GM21825 (cell line): ENCODE data around the gene ST3GAL3.

ENCODE experiments used
- ATAC-seq: cut with Tn5 transposase; IDR thresholded peaks from one replicate; pipeline ENCODE4 v1.9.1; 2021; ENCODE audit warnings: mild to moderate bottlenecking, moderate library complexity; ENCODE audit not compliant: unreplicated experiment

ST3GAL3 gene

DNA sequence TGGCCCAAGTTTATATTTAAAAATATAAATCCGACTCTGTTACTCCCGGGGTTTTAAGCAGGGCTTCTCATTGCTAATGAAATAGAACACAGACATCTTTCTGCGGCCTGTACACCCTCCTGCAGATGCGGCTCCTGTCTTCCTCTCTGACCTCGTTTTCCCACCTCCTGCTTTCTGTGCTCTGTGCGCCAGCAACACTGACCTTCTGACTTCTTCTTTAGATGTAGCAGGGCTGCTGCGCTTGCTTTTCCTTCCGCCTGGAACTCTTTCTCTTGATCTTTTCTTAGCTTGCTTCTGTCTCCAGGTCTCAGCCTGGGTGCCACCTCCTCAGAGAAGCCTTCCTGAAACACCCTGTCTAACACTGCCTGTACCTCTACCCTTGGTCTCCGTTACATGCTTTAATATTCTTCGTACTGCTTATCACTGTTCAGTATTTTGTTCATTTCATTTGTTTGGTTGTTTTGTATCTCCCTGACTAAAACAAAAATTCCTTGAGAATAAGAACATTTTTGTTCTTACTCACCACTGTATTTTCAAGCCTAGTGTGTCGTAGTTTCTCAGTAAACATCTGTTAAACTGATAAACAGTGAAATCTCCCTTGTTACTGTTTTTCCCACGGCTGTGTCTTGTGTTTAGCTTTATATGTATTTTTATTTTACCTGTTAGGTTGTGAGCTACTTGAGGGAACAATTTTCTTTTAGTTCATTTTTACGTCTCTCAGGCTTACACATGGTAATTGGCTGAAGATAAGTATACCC, 79.0 kb downstream of the ST3GAL3 start:
- no peak for ATAC-seq

DNA sequence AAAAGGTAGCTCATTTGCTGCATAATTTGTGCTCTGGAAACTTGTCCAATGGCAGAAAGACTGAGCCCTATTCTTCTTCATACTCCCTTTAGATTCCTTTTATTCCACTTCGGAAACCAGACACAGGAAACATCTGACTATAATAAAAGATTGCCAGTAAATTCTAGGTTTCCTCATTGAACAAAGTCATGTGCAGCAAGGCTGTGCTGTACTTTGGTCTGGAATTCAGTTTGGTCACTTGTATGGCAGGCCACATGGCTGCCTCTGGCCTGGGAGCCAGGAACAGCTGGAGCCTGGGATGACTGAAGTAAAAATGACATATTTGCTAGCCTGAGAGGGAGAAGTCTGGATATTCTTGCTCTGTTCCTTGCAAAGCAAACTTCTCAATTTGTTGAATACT, 79.6 kb downstream of the ST3GAL3 start:
- ATAC-seq, result no peak

DNA sequence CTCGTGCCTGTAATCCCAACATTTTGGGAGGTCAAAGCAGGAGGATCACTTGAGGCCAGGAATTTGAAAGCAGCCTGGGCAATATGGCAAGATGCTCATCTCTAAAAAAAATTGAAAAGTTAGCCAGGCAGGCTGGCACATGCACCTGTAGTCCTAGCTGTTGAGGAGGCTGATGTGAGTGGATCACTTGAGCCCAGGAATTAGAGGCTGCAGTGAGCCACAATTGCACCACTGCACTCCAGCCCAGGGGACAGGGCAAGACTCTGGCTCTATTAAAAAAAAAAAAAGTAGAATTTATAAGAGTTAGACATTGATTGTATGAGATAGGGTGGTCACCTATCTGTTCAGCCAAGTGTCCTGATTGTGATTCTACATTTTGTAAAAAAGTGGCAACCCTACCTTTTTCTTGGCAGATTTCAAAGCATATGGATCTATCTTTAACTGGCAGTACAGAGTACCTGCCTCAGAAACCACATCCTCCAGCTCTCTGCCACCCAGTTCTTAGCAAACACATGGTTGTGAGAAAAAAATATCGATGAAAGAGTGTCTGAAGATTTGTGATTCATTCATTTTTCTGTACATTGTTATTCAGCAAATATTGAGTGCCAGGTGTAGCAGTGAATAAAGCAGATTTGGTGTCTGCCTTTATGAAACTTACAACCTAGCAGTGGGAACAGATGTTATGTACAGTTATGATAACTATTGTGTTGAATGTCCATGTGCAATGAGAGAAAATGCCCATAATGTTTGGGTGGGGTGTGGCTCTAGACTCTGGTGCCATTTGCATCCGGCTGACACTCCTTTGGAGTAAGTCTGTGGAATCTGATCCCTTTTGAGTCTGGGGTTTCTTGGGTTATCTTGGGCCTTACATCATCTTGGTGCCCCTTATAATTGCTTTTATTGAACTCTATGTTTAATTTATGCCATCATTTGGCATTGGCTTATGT, 82.5 kb downstream of the ST3GAL3 start:
- ATAC-seq, result no peak

DNA sequence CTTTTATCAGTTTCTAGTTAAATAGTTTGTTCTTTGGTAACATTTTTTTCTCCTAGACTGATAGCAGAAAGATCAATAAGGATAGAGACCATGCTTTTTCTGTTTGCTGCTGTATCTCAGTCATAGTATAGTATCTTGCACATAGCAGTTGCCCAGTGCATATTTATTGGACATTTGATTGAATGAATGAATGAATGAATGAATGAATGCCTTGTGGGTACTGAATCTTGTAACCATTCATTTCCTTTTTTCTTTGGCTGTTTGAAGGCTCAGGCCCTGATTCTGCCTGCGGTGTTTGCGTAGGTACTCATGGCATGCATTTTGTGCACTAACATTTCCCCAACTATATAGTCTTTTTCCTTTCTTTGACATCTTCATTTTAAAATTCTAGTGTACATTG, 83.9 kb downstream of the ST3GAL3 start:
- ATAC-seq, result no peak

DNA sequence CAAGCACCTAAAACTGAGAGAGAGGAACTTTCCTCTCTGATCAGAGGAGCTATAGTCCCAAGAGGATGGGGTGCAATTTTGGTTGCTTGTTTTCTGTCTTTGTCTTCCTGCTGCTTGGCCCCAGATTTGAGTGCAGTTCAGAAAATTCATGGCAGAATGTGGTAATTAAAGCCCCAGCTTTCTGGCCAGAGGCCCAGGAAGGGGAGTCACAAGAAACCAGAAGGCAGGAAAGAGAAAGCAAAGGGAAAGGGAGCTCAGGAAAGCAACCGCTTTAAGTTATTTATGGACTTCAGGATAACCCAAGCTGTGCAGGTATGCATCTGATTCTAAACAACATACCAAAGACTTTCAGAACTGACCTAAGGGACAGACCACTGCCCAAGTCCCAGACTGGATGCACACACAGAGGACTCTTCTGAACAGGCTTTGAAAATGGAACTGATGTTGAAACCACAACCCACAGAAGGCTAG, 88.8 kb downstream of the ST3GAL3 start:
- no peak for ATAC-seq

DNA sequence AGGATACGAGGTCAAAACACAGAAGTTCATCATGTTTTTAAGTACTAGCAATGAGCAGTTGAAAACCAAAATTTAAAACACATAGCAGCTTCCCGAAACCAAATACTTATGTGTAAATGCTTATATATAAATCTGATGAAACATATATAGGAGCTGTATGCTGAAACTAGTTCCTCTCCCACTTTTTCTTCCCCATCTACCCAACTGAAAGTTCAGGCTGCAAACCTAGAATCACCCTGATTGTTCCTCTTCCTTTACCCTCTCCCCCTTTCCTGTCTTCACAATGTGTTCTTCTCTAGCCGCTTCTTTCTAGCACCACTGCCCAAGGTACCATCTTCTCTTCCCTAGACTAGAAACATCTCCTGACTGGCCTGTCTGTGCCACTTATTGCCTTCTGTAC, 90.6 kb downstream of the ST3GAL3 start:
- ATAC-seq, result no peak

DNA sequence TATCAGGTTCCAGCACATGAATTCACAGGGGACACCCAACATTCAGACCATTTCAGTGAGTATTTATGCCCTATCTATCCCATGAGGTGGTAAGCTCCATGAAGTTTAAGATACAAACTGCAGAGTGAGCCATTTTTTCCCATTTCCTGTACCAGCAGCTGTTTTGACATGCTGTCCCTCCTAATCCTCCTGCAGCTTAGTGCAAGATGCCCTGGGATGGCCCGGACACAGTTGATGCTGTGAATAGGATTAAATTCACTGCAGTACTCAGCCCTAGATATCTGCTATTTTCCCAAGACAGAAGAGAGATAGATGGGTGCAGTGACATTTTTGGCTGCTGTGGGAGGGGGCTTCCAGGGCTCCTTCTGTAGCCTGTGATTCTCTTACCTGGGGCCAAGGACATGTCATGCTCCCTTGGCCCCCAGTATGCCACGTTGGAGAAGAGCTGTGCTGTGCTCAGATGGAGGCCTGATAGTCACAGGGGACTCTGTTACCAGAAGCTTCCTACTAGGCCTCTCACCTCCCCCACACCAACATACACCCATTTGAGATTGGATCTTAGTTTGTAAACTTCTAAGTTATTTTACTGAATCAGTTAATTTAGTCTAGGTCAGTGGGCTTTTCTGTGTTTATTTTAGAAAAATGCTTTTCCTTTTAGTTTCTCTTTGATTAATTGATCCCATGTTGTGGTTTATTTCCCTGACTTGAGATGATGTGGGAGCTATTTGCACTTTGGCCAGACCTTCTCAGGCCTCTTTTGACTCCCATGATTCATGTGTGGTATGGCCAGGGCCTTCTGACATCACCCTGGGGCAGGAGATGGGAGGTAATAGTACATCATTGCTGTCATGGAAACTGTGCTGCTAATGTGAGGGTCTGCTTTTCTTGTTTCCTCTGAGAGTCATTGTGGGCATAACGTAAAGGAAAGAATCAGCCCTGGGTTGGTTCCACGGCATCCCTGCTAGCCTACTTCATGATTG, 92.6 kb downstream of the ST3GAL3 start:
- ATAC-seq, result no peak

DNA sequence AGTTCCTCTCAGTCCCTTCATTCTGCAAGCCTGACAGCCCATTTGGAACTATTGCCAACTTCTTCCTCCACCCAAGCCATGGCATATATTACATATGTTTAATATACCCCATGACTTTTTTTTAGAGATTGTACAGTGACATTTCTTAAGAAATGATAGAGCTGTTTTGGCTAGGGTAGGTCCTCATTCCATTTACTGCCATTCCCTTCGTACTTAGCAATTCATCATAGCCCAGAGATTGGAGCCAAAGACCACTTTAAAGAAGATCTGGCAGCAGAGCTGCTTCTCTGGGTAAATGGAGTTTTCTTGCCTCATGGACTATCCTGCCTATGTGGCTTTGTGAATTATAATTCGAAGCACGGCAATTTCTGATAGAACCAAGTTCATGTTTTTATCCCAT, 93.4 kb downstream of the ST3GAL3 start:
- ATAC-seq, result no peak

DNA sequence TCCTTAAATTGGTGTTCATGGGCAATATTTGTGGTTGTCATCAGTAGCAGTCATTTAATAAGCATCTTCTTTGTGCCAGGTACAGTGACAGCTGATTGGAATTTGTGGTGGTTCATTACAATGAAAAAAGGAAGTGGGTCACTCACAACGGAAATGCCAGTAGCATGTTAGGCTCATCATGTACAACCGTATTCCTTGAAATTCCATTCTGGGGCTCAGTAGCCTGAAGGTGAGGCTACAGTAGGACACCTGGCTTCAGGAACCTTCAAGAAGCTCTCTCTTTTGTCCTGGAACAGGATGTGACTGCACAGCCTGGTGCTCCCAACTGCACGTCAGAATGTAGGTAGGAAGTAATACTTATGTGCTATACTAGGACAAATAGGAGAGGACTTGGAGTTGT, 93.9 kb downstream of the ST3GAL3 start:
- no peak for ATAC-seq

DNA sequence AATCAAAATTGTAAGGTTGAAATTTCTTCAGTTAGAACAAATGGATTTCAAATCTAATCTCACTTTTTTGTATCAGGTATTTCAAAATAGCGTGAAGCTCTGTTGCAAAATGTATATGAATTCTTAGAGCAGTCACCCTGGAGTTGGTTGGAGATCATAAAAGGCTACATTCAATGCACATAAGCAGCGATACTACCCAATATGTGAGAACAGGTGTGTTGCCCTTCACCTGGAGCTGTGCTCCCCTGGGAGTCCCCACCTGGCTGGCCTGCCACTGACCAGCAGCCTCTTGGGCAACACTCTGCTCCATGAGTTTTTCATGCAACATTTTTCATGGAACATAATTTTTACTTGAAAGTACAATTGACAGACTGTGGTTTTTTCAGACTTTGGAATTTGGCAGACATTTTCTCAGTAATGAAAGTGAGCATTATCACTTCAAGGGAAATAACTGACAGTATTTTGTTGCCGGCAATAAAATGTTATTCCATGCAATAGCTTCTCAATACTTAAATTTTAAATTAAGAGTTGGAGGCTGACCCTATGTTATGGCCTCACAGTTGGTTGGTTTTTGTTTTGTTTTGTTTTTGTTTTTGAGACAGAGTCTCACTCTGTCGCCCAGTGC, 95.1 kb downstream of the ST3GAL3 start:
- ATAC-seq, result no peak

DNA sequence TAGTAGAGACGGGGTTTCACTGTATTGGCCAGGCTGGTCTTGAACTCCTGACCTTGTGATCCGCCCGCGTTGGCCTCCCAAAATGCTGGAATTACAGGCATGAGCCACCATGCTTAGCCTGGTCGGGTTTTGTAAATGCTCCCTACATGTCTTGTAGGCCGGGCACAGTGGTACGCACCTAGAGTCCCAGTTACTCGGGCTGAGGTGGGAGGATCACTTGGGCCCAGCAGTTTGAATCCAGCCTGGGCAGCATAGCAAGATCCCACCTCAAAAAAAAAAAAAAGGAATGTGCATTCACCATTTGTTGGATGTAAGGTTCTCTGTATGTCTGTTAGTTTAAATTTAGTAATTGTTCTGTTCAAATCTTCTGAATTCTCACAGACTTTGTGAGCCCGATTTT, 95.8 kb downstream of the ST3GAL3 start:
- ATAC-seq, result no peak

DNA sequence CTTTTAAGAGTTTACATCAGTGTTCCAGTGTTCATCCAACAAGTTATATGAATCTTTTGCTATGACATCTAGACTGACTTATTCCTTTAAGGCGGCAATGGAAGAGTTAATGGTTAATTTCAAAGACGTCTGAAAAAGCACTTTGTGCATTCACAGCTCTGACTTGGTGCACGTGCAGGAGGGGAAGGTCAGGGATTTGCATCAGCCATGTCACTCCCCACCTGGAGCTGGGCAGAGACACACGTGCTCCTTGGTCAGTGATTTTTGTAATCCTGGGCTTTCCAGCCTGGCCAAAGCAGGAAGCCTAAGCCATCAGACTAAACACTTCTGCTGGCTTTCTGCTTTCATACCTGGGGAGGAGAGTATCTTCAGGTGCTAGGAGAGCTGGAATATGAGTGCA, 96.3 kb downstream of the ST3GAL3 start:
- ATAC-seq, result no peak

DNA sequence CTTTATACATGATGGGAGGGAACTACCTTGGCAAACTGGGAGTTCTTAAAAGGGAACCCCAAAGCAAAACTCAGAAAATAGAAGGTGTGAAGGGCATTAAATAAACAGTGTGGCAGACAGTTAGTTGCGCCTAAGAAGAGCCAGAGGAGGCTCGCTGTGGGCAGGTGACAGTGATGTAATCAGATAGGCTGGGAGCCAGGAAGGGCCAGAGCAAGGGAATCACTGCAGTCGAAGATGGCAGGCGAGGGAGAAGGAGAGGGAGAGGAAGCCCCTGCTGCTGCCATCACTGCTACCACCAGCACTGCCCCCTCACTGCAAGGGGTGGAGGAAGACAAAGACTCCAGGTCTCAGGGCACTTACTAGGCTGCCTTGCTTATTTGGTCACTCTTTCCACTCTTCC, 97.2 kb downstream of the ST3GAL3 start:
- ATAC-seq, result no peak

DNA sequence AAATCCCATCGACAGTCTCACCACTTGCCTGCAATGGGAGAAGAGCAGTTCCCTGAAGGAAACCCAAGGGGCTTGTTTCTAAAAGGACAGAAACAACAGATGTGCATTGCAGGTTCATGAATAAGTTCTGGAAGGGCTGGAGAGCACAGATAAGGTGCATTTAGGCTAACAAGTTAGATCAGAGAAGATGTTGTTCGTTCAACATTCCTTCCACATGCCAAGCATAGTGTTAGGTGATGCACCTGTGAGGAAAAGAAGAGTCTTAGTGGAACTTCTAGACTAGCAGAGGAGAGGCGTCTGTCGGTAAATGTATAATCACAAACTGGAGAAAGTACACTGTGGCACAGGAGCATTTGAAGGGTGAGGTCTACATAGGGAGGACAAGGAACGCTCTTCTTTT, 98.0 kb downstream of the ST3GAL3 start:
- no peak for ATAC-seq

DNA sequence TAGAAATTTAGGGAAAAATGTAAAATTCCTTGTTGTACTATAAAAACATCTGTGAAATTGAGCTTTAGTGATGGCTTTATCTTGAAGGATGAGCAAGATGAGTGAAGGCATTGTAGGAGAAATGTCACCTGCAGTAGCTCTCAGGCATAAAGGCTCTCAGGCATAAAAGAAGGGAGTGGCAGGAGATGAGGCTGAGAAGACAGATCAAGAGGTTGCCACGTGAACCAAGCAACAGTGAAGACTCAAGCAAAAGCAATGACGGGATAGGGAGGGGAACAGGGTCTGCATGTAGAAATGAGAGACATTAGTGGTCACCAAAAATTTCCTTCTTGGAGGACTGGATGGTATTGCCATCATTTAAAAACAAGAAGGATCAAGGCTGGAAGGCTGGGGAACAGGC, 98.8 kb downstream of the ST3GAL3 start:
- ATAC-seq, result no peak

DNA sequence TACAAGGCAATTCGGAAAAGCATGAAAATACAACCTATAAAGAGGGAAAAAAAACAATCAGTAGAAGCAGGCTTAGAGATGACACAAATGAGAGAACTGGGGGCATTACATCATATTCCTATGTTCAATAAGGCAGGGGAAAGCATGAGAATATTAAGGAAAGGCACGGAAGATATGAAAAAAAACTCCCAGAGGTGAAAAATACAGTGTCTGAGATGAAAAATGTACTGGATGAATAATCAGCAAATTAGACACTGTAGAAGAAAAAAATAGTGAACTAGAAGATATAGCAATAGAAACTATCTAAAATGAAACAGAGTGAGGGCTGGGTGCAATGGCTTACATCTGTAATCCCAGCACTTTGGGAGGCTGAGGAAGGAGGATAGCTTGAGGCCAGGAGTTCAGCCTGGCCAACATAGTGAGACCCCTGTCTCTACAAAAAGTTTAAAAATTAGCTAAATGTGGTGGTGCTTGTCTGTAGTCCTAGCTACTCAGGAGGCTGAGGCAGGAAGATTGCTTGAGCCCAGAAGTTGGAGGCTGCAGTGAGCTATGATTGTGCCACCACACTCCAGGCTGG, 101.8 kb downstream of the ST3GAL3 start:
- ATAC-seq, result no peak

DNA sequence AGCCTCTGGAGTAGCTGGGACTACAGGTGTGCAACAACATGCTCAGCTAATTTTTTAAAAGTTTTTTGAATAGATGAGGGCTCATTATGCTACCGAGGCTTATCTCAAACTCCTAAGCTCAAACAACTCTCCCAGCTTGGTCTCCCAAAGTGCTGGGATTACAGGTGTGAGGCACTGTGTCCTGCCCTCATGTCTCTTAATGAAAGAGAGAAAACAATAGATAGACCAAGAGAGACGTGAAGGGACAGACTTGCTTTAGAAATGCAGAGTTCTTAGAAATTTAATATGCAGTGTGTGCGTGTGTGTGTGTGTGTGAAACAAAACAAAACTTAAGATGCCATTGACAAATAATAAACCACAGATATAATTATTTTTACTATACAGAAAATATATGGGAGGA, 105.2 kb downstream of the ST3GAL3 start:
- no peak for ATAC-seq

DNA sequence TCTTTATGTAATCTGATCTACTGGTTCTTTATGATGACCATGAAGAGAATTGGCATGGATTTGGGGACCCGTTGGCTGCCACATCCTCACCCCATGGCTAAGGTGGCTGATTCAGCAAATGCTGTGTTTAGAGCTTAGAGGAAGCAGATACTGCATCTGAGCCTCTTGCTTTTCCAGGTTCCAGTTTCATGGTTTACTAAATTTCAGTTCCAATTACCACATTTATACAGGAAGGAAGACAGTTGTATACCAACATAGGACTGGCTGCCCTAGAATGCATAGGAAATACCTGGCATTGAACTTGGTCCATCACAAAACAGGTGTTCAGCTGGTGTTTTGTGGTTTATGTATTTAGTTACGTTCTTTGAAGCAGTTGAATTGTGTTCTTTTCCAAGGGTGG, 107.1 kb downstream of the ST3GAL3 start:
- ATAC-seq, result no peak

DNA sequence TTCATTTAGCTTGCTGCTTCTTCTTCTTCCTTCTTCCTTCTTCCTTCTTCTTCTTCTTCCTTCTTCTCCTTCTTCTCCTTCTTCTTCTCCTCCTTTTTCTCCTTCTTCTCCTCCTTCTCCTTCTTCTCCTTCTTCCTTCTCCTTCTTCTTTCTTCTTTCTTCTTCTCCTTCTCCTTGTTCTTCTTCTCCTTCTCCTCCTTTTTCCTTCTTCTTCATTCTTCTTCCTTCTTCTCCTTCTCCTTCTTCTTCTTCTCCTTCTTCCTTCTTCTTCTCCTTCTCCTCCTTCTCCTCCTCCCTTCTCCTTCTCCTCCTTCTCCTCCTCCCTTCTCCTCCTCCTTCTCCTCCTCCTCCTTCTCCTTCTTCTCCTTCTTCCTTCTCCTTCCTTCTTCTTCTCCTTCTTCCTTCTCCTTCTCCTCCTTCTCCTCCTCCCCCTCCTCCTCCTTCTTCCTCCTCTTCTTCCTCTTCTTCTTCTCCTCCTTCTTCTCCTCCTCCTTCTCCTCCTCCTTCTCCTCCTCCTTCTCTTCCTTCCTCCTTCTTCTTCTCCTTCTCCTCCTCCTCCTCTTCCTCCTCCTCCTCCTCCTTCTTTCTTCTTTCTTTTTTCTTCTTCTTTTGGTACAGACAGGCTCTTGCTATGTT, 110.1 kb downstream of the ST3GAL3 start:
- no peak for ATAC-seq

DNA sequence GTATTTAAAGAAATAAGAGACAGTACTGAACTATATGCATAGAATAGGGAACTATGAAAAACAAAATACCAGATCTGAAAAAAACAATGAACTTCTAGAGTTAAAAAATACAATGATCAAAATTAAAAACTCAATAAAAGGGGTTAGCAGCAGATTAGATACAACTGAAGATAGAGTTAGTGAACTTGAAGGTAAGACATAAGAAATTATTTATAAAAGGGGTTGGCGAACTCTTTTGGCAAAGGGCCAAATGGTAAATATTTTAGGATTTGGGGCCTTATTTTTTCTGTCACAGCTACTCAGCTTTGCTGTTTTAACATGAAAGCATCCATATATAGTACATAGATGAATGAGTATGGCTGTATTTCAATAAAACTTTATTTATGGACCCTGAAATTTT, 111.4 kb downstream of the ST3GAL3 start:
- no peak for ATAC-seq
